GM12864 (cell line): ENCODE measurements around the gene KMT5B.

Experiments
- DNase-seq: peaks from one replicate; pipeline ENCODE4 v3.0.0-alpha.2; 2011; ENCODE audit warnings: low read depth
- H3K4me3 ChIP-seq: 2 replicates; pipeline ENCODE4 v1.5.1; 2011; ENCODE audit warnings: mild to moderate bottlenecking, low read depth, low read length, control low read depth
- CTCF ChIP-seq: IDR thresholded peaks from 2 replicates; pipeline ENCODE4 v1.5.1; 2011; ENCODE audit warnings: low read depth, mild to moderate bottlenecking, moderate library complexity, low read length, control low read depth, inconsistent platforms; ENCODE audit errors: missing control alignments

KMT5B gene

GRCh38 chr11:68167474-68167873 lies 45.6 kb downstream of the KMT5B start:
- DNase-seq = no peak
- no peak overlapping the region for H3K4me3 ChIP-seq
- TF ChIP-seq CTCF = no peak

GRCh38 chr11:68166969-68167368 lies 46.1 kb downstream of the KMT5B start:
- no peak for DNase-seq
- TF ChIP-seq CTCF = no peak
- no peak overlapping the region for H3K4me3 ChIP-seq

DNA sequence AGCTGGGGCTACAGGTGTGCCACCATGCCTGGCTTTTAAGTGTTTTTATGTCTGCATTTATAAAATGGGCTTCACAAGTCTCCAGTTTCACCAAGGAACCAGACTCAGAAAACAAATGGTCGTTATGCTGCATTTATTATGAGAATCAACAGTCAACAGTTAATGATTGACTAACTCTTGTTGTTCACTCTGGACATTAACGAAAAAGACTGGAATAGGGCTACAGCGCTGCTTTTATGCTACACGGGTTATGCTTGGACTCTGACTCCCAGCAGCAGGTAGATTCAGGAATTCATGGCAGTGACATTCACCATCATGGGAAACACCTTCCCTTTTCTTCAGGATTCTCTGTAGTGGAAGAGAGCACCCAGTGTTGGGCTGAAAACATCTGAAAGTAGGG lies 47.5 kb downstream of the KMT5B start:
- no peak for DNase-seq
- no peak overlapping the region for H3K4me3 ChIP-seq
- TF ChIP-seq CTCF = no peak

GRCh38 chr11:68164437-68164836 lies 48.7 kb downstream of the KMT5B start:
- H3K4me3 ChIP-seq = no peak overlapping the region
- no peak for DNase-seq
- no peak for TF ChIP-seq CTCF

DNA sequence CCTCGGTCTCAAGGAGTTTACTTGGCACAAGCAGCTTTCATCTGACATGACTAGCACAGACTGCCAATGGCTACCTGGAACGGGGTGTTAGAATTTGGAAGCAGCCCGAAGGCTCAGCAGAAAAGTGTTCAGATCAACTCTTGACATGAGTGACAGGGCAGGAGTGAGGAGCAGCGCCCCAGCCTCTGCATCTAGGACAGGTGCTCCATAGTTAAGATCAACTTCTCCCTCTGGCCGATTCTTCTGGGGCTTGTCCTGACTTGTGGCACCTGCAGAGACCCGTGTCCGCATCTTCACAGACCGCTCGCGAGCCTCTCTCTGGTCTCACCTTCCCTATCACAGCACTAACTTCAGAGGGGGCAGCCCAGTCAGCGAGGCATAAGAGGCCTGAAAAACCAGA lies 49.4 kb downstream of the KMT5B start:
- DNase-seq = no peak
- H3K4me3 ChIP-seq = no peak overlapping the region
- no peak for TF ChIP-seq CTCF

DNA sequence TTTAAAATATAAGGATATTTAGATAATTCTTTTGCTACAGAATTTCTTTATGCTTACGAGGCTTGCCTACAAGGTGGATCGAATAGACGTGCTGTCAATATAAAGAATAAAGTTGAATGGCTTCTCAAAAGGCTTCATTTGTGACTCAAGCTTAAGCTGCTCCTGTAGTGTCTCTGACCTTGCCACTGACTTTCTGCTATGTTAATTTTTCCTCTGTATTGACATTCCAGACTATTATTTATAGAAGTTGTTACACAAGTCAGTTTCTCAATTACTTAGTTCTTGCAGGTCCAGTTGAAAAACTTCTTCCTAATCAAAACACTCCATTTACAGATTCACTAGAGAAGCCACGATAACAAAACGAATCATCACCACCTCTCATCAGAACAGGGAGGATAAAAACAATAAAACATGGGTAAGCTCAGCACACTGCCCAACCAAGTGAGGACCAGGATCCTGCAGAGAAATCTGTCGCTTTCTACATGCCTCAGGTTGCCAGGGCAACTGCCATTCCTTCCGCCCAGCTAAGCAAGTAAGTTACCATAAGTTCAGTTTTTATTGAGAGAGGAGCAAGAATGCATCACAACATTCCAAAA lies 52.9 kb downstream of the KMT5B start:
- TF ChIP-seq CTCF = no peak
- DNase-seq = no peak
- H3K4me3 ChIP-seq = no peak overlapping the region

DNA sequence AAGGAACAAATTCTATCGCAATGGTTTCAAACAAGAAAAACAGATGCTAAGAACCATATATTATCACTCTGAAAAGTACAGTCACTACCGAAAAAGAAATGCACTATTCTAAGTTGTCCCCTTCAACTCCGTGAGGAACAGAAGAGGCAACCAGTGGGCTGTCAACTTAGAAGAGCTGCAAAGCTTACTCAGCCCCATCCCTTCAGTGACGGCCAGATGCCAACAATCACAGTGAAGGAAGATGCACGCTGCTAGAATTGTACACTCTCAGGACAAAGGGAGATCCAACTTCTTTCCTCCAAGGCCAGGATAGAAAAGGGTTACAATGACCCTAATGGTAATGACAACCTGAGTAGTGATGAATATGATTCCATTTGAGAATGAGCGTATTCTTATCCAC lies 53.4 kb downstream of the KMT5B start:
- no peak for DNase-seq
- TF ChIP-seq CTCF = no peak
- H3K4me3 ChIP-seq = no peak overlapping the region
